Fibroblast of skin of scalp (primary cell): ENCODE measurements around the gene LPAR2.
A peak's percentile ranks its signal among the peaks of the same experiment; 100 is the strongest.

Experiments
- DNase-seq: peaks from one replicate; pipeline ENCODE4 v3.0.0-alpha.2; 2013

LPAR2 gene

DNA sequence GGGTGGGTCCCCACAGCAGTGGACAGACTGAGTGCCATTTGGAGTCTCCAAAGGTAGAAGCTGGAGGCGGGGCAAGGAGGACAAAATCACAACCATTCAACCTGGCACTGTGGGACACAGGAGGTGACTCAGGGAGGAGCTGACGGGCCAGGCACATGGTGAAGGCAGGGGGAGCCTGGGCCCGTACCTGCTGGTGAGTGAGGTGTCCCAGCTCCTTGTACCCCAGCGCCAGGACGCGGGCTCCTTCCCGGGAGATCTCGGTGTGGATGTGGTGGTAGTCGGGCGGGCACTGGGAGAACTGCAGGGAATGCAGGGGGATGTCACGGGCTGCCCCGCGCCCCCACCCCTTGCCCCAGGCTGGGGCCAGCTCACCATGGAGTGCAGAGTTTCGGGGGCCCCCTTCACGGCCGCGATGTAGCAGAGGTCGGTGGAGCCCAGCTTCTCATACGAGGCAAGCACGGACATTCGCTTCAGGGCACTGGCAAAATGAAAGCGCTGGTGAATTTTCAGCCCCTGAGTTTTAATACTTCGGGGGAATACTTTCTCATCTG, 25.7 kb upstream of the LPAR2 start:
- no peak for DNase-seq

DNA sequence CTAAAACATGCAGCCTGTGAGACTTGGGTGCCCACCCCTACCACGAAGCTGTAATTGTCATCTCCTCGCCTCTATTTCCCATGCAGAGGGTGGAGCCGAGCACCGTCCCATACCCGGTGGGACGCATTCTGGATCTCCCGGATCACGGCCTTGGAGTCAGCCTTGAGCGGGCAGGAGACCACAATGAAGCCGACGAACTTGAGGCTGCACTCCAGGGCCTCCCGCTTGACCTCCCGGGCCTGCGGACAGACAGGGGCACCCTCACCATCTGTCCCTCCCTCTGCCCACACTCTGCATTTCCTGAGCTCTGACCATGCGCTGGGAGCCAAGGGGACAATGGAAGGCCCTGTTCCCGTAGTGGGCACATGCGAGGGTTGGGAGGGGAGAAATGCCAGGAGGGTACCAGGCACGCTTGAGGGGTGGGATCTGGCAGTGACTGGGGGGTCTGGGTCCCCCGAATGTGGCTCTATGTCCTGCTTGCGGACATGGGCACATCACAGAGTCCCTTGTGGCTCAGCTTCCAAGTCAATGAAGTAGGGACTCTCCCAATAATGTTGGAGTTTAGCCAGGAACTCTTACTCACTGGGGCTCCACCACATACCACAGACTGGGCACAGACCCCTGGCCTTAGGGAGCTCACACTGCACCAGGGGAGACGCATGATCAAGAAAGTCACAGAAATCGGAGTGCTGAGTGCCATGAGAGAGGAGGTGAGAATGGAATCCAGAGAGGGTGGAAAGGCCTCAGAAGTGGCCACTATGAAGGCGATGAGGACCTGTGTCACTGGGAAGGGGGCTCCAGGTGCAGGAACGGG, 24.7 kb upstream of the LPAR2 start:
- DNase-seq, result peak; percentile 22

DNA sequence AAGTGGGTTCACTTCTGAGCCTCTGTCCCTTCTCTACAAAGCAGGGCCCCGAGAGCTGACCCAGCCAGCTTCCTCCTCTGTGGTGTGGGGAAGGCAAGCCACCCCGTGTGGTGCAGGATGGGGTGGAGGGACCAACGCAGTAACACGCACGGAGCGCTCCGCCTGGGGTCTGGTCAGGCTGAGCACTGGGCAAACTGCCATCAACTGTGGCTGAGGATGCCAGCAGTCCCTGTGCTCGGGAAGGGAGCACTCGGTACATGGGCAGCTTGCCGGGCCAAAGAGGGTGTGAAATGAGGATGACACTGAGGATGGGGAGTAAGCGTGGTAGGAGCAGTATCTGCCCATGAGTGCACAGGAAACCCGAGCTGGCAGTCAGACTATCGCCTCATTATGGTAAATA, 23.1 kb upstream of the LPAR2 start:
- DNase-seq, result no peak

DNA sequence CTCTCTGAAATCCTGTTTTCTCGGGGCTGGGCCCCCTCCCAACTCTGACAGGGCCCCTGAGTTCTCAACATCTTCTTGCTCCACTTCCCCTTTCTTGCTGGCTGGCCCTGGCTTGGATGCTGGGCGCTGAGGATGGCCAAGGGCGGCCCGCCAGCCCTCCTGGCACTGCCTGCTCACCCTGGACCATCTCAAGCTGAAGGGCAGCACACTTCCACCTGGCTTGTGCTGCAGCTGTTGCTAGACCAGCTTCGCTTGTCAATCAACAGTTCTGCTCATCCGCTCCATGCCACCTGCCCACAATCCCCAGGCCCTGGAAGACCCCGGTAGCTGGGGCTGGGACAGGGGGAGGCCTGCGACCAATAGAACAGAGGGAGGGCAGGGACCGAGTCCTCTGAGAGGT, 22.3 kb upstream of the LPAR2 start:
- DNase-seq, result no peak

DNA sequence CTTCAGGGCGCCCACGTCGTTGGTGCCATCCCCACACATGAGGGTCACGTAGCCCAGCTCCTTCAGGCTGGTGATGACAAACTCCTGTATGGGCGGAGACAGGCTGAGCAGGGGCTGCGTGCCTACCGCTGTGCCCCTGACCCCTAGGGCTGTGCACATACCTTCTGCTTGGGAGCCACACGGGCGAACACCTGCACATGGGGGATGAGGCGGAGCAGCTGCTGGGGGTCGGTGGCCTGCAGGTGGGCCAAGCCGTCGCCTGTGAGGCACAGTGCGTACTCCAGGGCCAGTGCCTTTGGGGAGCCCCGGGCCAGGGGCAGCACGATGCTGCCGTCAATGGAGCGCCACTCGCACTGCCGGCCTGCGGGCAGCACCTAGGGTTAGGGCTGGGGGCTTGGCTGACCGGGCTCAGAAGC, 21.6 kb upstream of the LPAR2 start:
- no peak for DNase-seq

DNA sequence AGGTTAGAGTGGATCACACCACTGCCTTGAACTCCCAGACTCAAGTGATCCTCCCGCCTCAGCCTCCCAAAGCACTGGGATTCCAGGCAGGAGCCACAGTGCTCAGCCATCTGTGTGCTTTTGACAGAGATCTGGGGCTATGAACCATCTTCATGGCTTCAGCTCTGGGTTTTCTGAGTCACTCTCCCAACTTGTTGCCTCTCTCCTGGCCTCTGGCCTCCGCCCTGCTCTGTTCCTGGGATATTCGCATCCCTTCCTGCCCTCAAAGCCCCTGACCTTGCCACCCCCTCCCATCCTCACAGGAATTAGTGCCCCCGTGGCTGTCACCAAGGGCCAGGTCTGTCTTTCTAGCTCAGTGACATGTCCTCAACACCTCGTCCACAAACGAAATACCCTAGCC, 21.1 kb upstream of the LPAR2 start:
- no peak for DNase-seq

DNA sequence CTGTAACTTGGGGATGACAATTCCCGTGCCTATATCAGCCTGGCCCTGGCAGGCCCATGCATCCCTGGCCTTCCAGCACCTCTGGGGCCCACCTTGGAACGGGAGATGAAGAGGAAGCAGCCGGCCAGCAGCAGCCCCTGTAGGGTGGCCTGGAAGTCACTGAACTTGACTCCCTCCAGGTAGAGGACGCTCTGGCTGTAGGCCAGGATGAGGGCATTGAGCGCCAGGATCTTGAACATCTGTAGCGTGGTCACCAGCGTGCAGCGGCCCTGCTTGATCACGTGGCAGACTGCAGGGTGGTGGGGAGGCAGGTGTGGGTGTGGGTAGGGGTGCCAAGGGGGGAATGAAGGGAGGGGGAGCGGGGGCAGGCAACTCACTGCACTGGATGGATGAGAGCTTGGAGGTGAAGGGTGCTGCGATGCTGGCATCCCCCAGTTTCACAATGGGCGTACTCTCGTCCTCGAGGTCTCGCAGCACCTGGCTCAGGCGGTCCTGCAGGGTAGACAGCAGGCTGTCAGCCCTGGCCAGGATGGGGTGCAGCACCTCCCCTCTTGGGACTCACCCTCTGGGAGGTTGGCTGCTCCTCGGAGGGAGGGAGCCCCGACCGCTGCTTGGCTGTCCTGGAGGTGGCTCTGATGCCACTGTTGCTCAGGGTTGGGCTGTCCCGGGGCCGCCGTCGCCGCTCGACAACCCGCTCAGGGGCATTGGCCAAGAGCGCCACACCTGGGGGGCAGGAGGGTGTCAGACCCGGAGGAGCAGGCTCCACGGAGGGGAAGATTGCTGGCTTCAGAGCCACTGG, 19.2 kb upstream of the LPAR2 start:
- DNase-seq, result no peak

DNA sequence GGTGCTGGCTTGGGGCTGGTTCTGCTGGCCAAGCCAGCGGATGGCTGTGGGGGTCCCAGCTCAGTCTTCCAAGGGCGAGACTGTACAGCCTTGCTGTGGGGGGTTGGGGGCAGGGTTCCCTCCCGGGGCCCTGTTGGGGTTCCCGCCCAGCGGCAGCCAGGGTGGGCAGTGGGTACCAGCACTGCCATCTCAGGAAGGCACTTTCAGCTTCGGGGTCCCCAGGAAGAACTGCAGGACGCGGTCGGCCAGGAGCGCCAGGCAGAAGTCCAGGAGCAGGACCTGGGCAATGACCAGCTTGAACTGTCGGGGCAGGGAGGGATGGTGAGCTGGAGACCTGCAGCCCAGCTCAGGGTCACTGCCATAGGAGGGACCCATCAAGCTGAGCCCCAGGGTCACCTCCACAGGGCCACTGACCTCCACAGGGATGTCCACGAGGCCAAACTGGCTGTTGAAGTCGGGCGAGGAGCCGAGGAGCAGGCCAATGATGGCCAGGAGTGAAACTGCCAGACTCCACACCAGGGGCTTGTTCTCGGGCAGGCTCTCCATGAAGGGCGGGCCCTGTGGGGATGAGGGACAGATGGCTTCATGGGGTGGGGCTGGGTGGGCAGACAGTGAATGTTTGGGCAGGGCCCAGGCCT, 17.3 kb upstream of the LPAR2 start:
- DNase-seq, result no peak

DNA sequence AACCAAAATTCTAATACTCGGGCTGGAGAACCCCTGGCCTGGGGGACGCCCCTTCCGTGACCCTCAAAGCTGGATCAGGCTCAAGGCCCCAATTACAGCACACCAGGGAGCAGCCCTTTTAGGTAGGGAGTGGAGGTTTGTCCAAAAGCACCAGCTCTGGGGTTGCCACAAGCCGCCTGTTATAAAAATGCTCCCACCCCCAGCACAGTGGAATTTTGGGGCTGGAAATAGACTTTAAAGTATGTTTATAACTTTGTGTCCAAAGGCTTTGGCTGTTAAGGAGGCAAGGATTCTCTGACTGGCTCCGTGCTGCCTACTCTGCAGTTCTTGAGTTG, 16.0 kb upstream of the LPAR2 start:
- no peak for DNase-seq

DNA sequence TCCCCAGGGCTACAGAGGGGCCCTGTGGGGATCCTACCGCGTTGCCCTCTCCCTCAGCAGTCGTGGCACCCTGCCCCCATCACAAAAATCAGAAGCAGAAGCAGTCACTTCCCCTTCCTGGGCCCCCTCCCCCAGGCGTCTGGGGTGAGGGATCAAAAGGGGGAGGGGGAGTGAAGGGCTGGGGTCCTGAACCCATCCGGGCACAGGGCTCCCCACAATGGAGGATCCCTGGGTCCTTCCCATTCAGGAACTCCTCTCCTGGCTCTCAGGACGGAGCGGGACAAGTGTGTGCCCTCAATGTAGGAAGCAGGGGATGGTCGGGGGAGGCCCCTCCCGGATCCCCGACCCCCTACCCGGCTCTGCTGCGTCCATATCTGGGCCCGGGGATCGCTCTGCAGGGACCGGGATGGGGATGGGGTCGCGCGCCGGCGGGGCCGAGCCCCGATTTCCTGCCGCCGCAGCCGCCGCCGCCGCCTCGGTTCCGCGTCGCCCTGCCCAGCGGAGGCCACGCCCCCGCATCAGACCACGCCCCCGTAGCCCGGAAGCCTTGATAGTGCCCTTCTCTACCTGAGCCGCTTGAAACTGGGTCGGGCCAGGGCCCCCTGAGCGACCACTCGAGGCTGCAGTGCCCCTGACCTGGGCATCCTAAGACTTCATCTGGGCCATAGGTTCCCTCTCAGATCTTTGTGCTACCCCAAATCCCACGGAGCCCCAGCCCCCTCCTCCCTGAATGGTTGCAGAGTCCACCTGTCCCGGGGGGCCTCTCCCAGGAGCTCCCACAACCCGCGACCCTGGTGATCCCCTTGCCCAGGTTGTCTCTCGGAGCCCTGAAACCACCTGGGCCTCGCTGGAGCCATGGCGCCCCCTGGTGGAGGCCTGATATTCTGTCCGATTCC, 15.4 kb upstream of the LPAR2 start, which contains the start of gene GMIP:
Gene GMIP (minus strand): TSS at position 500 of the 896 bp plus-strand sequence. CDS start 128 bp downstream, at position 372.
- DNase-seq, result peak; percentile 43

DNA sequence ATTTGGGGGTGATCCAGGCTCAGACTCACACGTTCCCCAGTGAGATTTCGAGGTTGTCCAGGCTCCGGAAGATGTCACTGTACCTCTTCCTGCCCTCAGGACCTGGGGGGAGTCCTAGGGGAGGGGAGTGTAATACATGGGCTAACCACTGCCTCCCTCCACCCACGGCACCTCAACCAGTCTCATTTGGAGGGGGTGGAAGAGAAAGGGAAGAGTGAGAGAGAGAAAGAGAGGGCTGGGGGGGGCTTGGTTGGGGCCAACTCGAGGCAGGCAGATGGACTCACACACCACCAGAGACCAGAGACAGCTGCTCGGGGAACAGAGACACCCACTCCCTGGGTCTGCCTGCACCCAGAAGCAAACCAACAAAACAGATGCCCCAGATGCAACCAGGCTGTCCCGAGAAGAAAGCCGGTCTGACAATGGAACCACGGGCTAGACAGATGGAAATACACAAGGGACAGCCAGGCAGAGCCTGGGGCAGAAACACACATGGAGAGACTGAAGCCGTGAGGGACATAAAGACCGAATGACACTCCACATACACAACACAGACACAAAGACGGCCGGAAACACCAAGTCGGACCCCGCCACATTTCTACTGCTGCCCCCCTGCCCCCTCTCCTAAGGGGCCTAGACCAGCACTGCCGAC, 14.6 kb upstream of the LPAR2 start:
- no peak for DNase-seq

DNA sequence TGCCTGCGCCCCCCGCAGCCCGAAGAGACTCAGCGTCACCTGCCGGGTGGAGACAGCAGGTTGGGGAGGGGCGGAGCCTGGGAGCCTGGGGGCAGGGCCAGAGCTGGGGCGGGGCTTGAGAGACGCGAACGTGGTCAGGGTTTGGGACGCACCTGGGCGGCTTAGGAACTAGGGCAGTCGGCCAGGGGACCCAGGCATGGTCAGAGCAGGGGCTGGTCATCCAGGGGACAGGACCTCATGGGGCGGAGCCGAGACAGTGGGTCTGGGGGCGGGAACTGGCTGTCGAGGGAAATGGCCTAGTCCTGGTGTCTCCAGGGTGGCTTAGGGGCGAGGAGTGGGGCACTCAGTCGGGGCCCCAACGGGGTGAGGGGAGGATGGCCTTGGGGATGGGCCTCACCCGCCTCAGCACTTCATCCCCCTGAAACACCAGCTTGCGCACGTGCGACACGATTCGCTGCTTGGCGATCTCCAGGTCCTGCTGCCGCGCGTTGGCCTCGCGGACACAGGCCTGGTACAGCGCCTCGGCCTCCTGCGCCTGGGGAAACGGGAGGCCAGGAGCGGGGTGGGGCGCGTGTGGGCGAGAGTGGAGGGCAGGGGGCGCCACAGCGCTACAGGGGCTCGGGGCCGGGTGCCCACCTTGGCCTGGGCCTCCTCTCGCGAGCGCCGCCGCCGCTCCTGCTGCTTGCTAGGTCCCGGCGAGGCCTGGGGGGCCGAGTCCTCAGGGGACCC, 9.7 kb upstream of the LPAR2 start:
- no peak for DNase-seq

DNA sequence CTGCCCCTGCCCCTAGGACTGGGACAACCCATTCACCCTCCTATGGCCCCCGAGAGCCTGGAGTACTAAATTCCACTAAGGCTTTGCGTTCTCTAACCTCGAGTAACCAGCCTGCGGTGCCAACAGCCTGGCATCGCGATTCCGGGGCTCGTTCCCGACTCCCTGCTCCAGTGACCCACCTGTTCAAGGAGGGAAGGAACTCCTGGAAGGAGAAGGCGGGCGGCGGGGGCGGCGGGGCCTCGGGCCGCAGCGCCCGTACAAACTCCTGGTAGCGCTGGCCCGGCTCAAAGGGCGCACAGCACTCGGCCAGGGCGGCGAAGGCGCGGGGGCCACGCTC, 9.1 kb upstream of the LPAR2 start:
- DNase-seq, result no peak

DNA sequence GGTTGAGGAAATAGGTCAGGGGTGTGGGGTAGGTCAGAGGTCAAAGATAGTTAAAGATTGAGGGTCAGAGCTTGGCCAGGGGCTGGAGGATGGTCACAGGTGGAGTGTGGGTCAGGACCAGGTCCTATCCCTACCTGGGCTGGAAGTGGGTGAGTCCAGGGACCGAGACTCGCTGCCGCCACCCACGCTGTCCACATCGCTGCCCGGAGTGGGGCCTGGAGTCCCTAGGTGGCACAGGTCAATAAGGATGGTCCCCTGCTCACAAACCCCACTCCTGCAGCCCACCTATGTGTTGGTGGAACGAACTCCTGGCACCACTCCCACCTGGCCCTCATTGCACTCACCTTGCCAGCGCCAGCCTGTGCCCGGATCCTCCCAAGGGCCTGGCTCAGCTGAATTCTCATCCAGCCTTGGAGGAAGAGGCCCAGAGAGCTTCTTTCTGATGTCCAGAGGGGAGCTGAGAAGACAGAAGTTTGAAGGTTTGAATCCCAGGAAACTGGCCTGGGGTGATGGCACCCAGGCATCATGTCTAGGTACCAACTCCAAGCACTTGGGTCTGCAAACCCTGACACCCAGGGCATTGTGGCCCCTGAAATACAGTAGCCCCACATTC, 8.7 kb upstream of the LPAR2 start:
- no peak for DNase-seq

DNA sequence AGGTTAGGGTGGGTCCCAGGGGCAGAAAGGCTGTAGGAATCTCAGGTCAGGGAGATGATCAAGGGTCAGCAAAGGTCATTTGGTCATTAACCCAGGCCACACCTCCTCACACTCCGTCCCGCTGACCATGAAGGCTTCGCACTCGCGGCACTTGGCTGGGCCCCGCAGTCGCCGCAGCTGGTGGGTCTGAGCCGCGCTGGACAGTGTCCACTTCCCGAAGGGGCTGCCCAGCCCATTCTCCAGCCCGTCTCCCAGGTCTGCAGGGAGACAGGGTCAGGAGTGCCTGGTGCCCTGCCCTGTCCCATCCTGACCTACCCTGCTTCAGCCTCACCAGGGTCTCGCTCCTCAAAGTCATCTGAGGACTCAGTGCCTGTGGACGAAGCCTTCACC, 7.3 kb upstream of the LPAR2 start:
- DNase-seq, result no peak

DNA sequence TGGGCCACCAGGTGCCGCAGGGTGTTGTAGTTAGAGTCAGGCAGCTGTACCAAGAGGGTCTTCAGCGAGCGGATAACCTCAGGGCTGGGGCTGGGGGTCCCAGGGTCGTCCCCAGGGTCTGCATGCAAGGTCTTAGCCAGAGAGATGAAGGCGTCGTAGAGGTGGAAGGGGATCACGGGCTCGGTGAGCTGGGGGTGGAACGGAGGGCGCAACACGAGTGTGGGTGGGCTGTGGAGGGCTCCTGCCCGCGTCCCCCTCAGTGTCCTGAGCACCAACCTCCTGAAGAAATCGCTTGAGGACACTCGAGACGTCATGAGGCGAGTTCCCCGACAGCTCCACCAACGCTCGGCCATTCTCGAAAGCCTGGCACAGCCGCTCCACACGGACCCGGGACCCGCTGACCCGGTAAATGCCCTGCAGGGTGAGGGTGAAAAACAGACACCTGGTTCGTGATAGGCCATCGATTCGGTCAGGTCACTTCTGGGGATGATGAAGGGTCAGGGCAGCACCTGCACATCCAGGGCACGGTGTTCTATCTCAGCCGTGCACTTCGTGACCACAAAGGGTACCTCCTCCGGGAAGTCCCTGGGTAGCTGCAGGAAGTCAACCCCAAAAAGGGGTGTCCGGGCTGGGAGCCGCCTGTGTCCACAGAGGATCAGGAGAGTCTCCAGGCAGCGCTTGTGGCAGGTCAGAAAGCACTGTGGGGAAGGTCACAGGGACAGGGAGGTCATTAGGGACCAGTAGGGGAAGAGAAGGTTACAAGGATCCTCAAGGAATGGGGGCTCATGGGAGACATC, 6.7 kb upstream of the LPAR2 start:
- no peak for DNase-seq

DNA sequence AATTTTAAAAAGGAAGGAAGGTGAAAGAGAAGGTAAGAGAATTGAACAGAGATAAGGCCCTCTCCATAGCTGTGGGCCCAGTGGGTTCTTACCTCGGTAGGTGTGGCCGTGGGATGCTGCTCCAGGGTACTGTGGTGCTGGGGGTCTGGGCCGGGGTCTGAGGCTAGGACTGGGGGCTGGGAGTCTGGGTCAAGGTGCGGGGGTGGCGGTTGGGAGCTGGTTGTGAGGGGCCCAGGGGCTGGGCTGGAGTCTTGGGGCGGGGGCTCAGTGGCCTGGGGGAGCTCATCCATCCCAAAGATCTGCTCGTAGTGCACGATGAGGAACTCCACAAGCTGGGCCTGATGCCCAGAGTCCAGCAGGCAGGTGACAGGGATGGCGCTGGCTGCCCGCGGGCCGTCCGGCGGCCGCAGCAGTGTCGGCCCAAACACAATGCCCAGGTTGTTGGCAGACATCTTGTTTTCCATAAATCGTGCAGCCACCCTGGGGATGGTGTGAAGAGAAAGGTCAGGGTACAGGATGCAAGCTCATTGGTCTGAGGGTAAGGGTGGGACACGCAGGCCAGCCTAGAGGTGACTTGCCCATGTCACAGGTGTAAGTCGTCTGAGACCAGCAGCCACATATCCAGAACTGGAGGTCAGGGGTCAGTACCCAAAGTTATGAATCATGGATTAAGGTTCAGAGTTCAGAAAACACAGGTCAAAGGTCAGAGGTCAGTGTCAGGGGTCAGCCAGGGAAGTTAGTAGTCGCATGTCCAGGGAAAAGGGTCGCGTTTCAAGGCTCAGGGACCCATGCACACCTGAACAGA, 5.9 kb upstream of the LPAR2 start:
- no peak for DNase-seq

DNA sequence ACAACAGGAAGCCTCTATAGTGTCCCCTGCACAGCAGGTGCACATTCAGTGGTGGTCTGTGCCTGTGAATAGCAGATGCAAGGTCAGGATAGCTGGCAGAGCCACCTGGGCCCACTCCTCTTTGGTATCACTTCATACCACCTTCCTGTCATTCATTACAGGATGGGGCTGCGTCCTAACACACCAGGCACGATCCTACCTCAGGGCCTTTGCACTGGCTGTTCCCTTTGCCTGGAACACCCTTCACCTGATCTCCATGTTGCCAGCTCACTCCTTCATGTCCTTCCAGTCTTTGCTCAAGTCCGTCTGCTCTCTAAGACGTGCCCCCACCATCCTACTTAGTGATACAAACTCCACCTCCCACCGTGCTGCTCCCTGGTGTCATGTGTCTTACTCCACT, 4.6 kb upstream of the LPAR2 start:
- DNase-seq, result no peak

DNA sequence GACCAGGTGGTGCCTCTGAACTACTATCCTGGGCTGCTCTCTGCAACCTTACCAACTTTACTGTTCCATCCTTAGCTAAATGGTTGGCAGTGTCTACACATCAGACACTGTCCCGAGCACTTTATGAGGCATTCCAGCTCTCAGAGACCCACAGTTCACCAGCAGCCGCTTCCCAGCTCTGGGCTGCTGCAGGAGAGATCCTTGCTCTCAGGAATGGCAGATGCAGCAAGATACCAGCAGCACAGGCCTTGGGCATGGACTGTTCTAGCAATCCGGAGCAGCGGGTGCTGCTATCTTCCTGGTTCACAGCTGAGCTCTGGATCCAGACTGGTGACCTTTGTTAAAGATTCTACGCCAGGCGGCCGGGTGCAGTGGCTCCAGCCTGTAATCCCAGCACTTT, 3.3 kb upstream of the LPAR2 start:
- no peak for DNase-seq
